Peyer's patch (tissue), 4 donors: ENCODE measurements around the gene ASB2. TPM values are rescaled to one million over a fixed set of nuclear protein-coding genes. Genes with fewer than 3 reads are reported as not detected.

Experiments used
- DNase-seq, 3 donors: peaks; one replicate each; pipeline ENCODE4 v3.0.0-alpha.2; 2017 to 2019
- H3K27ac ChIP-seq, 4 donors: fragments of 200-600 bp; sonication (generic); one replicate each; pipeline ENCODE4 v1.5.1; 2016 to 2019
- H3K27me3 ChIP-seq, 2 donors: fragments of 200-600 bp; sonication (generic); one replicate each; pipeline ENCODE4 v1.5.1; 2019
- H3K36me3 ChIP-seq, 3 donors: fragments of 200-600 bp; sonication (generic); one replicate each; pipeline ENCODE4 v1.5.1; 2016 to 2019
- H3K4me1 ChIP-seq, 4 donors: fragments of 200-600 bp; sonication (generic); one replicate each; pipeline ENCODE4 v1.5.1; 2016 to 2019
- H3K4me3 ChIP-seq, 4 donors: fragments of 200-600 bp; sonication (generic); 1 replicate in 3 of 4; 2 replicates in 1 of 4; pipeline ENCODE4 v1.5.1; 2016 to 2019; ENCODE audit warnings: mild to moderate bottlenecking in 1 of 4
- H3K9me3 ChIP-seq, 4 donors: fragments of 200-600 bp; sonication (generic); one replicate each; pipeline ENCODE4 v1.5.1; 2016 to 2019; ENCODE audit warnings: mild to moderate bottlenecking in 1 of 4
- CTCF ChIP-seq, 6 experiments: fragments of 450-650 bp in 4 of 6; fragments of 200-600 bp in 2 of 6; sonication (generic) in 1 of 6; IDR thresholded peaks; one replicate each; pipeline ENCODE4 v1.5.1; 2017 to 2019; ENCODE audit warnings: antibody characterized with exemption in 6 of 6, mild to moderate bottlenecking in 3 of 6, moderate library complexity in 1 of 6
- POLR2A ChIP-seq, 2 donors: fragments of 450-650 bp; IDR thresholded peaks; one replicate each; pipeline ENCODE4 v1.5.1; 2017; ENCODE audit warnings: antibody characterized with exemption in 2 of 2, mild to moderate bottlenecking in 2 of 2, moderate library complexity in 2 of 2
- total RNA-seq, 4 donors: library from RNA; depleted of rRNA; stranded (reverse); fragments of >200 nt; gene quantifications; one replicate each; pipeline ENCODE4 v1.1.0, GENCODE V29; 2016

The ASB2 gene
- total RNA-seq, 4 donors from 2014 or later: 3.2 to 32.2 (median 5.4) TPM

GRCh38 chr14:93977790-93978581 lies 1.6 kb upstream of the ASB2 start:
- Histone ChIP-seq H3K4me3 (no peak overlapping the region), H3K27me3 (no peaks in the 10 kb centered on the region), H3K27ac (peak overlapping the region; percentile 44 to 82 (median 58)), H3K9me3 (peaks cover 0 to 15% (median 0%) of the 10 kb centered on the region in 4 donors), H3K36me3 (no peaks in the 10 kb centered on the region), H3K4me1 (peaks cover 0 to 11% (median 2%) of the 10 kb centered on the region in 4 donors)
- DNase-seq: peak in 2 of 3 donors; percentile 72 to 74
- TF ChIP-seq CTCF (IDR thresholded peaks at IDR 0.05): peak in 1 of 6 experiments; percentile 7
- TF ChIP-seq POLR2A (IDR thresholded peaks at IDR 0.05): no peak

GRCh38 chr14:93977171-93977570 lies 801 bp upstream of the ASB2 start:
- H3K27me3 ChIP-seq: no peaks in the 10 kb centered on the region
- no peak for TF ChIP-seq POLR2A (IDR thresholded peaks at IDR 0.05)
- no peak for TF ChIP-seq CTCF (IDR thresholded peaks at IDR 0.05)
- DNase-seq: no peak
- no peaks in the 10 kb centered on the region for H3K36me3 ChIP-seq
- H3K4me3 ChIP-seq: no peak overlapping the region
- peaks cover 0 to 15% (median 0%) of the 10 kb centered on the region in 4 donors for H3K9me3 ChIP-seq
- peak overlapping the region; percentile 44 to 82 (median 68) for H3K27ac ChIP-seq
- H3K4me1 ChIP-seq: peaks cover 0 to 11% (median 2%) of the 10 kb centered on the region in 4 donors

GRCh38 chr14:93975791-93976476 lies 436 bp downstream of the ASB2 start:
- peaks cover 0 to 11% (median 2%) of the 10 kb centered on the region in 4 donors for H3K4me1 ChIP-seq
- H3K36me3 ChIP-seq: no peaks in the 10 kb centered on the region
- peak in 1 of 6 experiments; percentile 10 for TF ChIP-seq CTCF (IDR thresholded peaks at IDR 0.05)
- TF ChIP-seq POLR2A (IDR thresholded peaks at IDR 0.05): no peak
- no peak for DNase-seq
- no peaks in the 10 kb centered on the region for H3K27me3 ChIP-seq
- H3K4me3 ChIP-seq: peak overlapping the region in 3 of 4 donors; percentile 1 to 38 (median 34)
- H3K9me3 ChIP-seq: peaks cover 0 to 15% (median 0%) of the 10 kb centered on the region in 4 donors
- peak overlapping the region; percentile 44 to 82 (median 68) for H3K27ac ChIP-seq

- TF ChIP-seq CTCF (IDR thresholded peaks at IDR 0.05): no peak
- TF ChIP-seq POLR2A (IDR thresholded peaks at IDR 0.05): no peak
- H3K27me3 ChIP-seq: no peaks in the 10 kb centered on the region
- no peaks in the 10 kb centered on the region for H3K36me3 ChIP-seq
- peak overlapping the region; percentile 59 to 82 (median 68) for H3K27ac ChIP-seq
- H3K9me3 ChIP-seq: peaks cover 0 to 15% (median 0%) of the 10 kb centered on the region in 4 donors
- H3K4me1 ChIP-seq: peaks cover 0 to 21% (median 7%) of the 10 kb centered on the region in 4 donors
- H3K4me3 ChIP-seq: peak overlapping the region in 2 of 4 donors; percentile 13 to 38
- DNase-seq: no peak
Measured at GRCh38 chr14:93974833-93975232, 1.5 kb downstream of the ASB2 start.

GRCh38 chr14:93974299-93974698 lies 2.1 kb downstream of the ASB2 start:
- Histone ChIP-seq H3K4me3 (peak overlapping the region in 2 of 4 donors; percentile 13 to 38), H3K27me3 (no peaks in the 10 kb centered on the region), H3K36me3 (no peaks in the 10 kb centered on the region), H3K27ac (peak overlapping the region; percentile 59 to 82 (median 68)), H3K4me1 (peaks cover 0 to 24% (median 9%) of the 10 kb centered on the region in 4 donors), H3K9me3 (peaks cover 0 to 15% (median 0%) of the 10 kb centered on the region in 4 donors)
- TF ChIP-seq POLR2A (IDR thresholded peaks at IDR 0.05) (no peak), CTCF (IDR thresholded peaks at IDR 0.05) (no peak)
- no peak for DNase-seq
